Activated T-helper 9 cell treated with anti-CD3 and anti-CD28 coated beads, Interleukin-2, amount 50 U/mL, for 16 hours (primary cell): ENCODE measurements around the gene RETREG2.
"Not testable (repeated sequence)": the region's sequence is repeated elsewhere in the genome, so short reads cannot be mapped to it uniquely, and the experiment has no call there.

ENCODE experiments used
- DNase-seq: peaks from one replicate; pipeline ENCODE4 v3.0.0-alpha.2; 2020; ENCODE audit warnings: low read depth

Gene RETREG2

GRCh38 chr2:219197388-219197787 lies 19.3 kb downstream of the RETREG2 start:
- no peak for DNase-seq

GRCh38 chr2:219198974-219199373 lies 20.9 kb downstream of the RETREG2 start:
- DNase-seq = no peak

- no peak for DNase-seq
Observed at GRCh38 chr2:219199470-219200211, 21.6 kb downstream of the RETREG2 start.

- DNase-seq = not testable (repeated sequence)
Observed at GRCh38 chr2:219200502-219201326, 22.6 kb downstream of the RETREG2 start.

- not testable (repeated sequence) for DNase-seq
Observed at GRCh38 chr2:219201331-219201730, 23.3 kb downstream of the RETREG2 start.

- no peak for DNase-seq
Observed at GRCh38 chr2:219204425-219205164, 26.5 kb downstream of the RETREG2 start.

- no peak for DNase-seq
Observed at GRCh38 chr2:219205165-219205538, 27.1 kb downstream of the RETREG2 start.

GRCh38 chr2:219205981-219206327 lies 27.9 kb downstream of the RETREG2 start:
- DNase-seq = no peak

GRCh38 chr2:219206328-219207133 lies 28.5 kb downstream of the RETREG2 start, which contains the start of gene ZFAND2B:
Gene ZFAND2B, plus strand, starts transcription at chr2:219206782. Its CDS starts 206 bp downstream, at chr2:219206988.
- peak; percentile 94 for DNase-seq

- DNase-seq = no peak
Observed at GRCh38 chr2:219207134-219207883, 29.2 kb downstream of the RETREG2 start.

- DNase-seq = no peak
Observed at GRCh38 chr2:219207884-219208740, 30.0 kb downstream of the RETREG2 start.

GRCh38 chr2:219209236-219210195 lies 31.4 kb downstream of the RETREG2 start:
- no peak for DNase-seq

- no peak for DNase-seq
Observed at GRCh38 chr2:219210196-219210885, 32.3 kb downstream of the RETREG2 start.

GRCh38 chr2:219210886-219211362 lies 32.8 kb downstream of the RETREG2 start:
- no peak for DNase-seq

GRCh38 chr2:219213026-219213415 lies 34.9 kb downstream of the RETREG2 start:
- DNase-seq = no peak

- DNase-seq = no peak
Observed at GRCh38 chr2:219213486-219214071, 35.5 kb downstream of the RETREG2 start.

- DNase-seq = no peak
Observed at GRCh38 chr2:219214141-219214540, 36.1 kb downstream of the RETREG2 start.

- no peak for DNase-seq
Observed at GRCh38 chr2:219214786-219215185, 36.7 kb downstream of the RETREG2 start.
